Right atrium auricular region (tissue), 2 donors: ENCODE results near the gene FBXO39. TPM values are rescaled to one million over a fixed set of nuclear protein-coding genes. Genes with fewer than 3 reads are reported as not detected.
A peak's percentile ranks its signal among the peaks of the same experiment; 100 is the strongest.
"Not testable (repeated sequence)": the region's sequence is repeated elsewhere in the genome, so short reads cannot be mapped to it uniquely, and the experiment has no call there.

ENCODE experiments used
- DNase-seq: peaks from one replicate; pipeline ENCODE4 v3.0.0-alpha.2; 2019; ENCODE audit warnings: low spot score
- H3K27ac ChIP-seq, 2 donors: fragments of 200-600 bp; sonication (generic); 1 replicate in 1 of 2; 2 replicates in 1 of 2; pipeline ENCODE4 v1.5.1; 2016 to 2019
- H3K27me3 ChIP-seq, 2 donors: fragments of 200-600 bp; sonication (generic); one replicate each; pipeline versions ENCODE4 v1.5.1 to v1.6.0; 2017 to 2019
- H3K36me3 ChIP-seq: fragments of 200-600 bp; sonication (generic); one replicate; pipeline ENCODE4 v1.5.1; 2016
- H3K4me1 ChIP-seq, 2 donors: fragments of 200-600 bp; sonication (generic); one replicate each; pipeline versions ENCODE4 v1.5.1 to v1.6.0; 2017 to 2019
- H3K4me3 ChIP-seq, 2 donors: fragments of 200-600 bp; sonication (generic); 1 replicate in 1 of 2; 2 replicates in 1 of 2; pipeline ENCODE4 v1.5.1; 2017 to 2019; ENCODE audit warnings: mild to moderate bottlenecking in 1 of 2, moderate library complexity in 1 of 2
- H3K9me3 ChIP-seq, 2 donors: fragments of 200-600 bp; sonication (generic); one replicate each; pipeline ENCODE4 v1.5.1; 2019
- CTCF ChIP-seq, 2 donors: fragments of 200-600 bp; sonication (generic); IDR thresholded peaks; one replicate each; pipeline ENCODE4 v1.5.1; 2019; ENCODE audit warnings: antibody characterized with exemption in 2 of 2
- total RNA-seq, 2 donors: library from RNA; depleted of rRNA; stranded (reverse); fragments of >200 nt; gene quantifications; one replicate each; pipeline ENCODE4 v1.1.0, GENCODE V29; 2016

Gene FBXO39
- total RNA-seq, result not detected

- no peak for DNase-seq
- Histone ChIP-seq H3K27ac (no peak within 1 kb of the TSS), H3K4me1 (peaks cover 0 to 7% of the 10 kb centered on the region in 2 donors), H3K4me3 (no peak within 1 kb of the TSS), H3K27me3 (no peaks in the 10 kb centered on the region), H3K9me3 (peaks cover 0 to 35% of the 10 kb centered on the region in 2 donors), H3K36me3 (peaks cover 29% of the 10 kb centered on the region)
- TF ChIP-seq CTCF (IDR thresholded peaks at IDR 0.05), result no peak
Observed at GRCh38 chr17:6775871-6776405, at the start of gene FBXO39. FBXO39 (plus strand) TSS chr17:6776215; CDS start chr17:6779869, 3,654 bp downstream.

GRCh38 chr17:6729531-6729930 is 46.5 kb upstream of the FBXO39 start:
- H3K27me3 ChIP-seq, result no peaks in the 10 kb centered on the region
- DNase-seq, result no peak
- H3K36me3 ChIP-seq, result no peaks in the 10 kb centered on the region
- H3K27ac ChIP-seq, result no peak overlapping the region
- H3K4me1 ChIP-seq, result no peaks in the 10 kb centered on the region
- no peak for TF ChIP-seq CTCF (IDR thresholded peaks at IDR 0.05)
- H3K4me3 ChIP-seq, result no peak overlapping the region
- no peaks in the 10 kb centered on the region for H3K9me3 ChIP-seq

- not testable (repeated sequence) for H3K9me3 ChIP-seq, H3K27me3 ChIP-seq, H3K4me1 ChIP-seq, H3K36me3 ChIP-seq, H3K4me3 ChIP-seq, DNase-seq, H3K27ac ChIP-seq
Observed at GRCh38 chr17:6746665-6747064, 29.4 kb upstream of the FBXO39 start.

- Histone ChIP-seq H3K9me3 (no peaks in the 10 kb centered on the region), H3K36me3 (no peaks in the 10 kb centered on the region), H3K4me3 (no peak overlapping the region), H3K27me3 (no peaks in the 10 kb centered on the region), H3K4me1 (peaks cover 0 to 22% of the 10 kb centered on the region in 2 donors), H3K27ac (no peak overlapping the region)
- TF ChIP-seq CTCF (IDR thresholded peaks at IDR 0.05), result no peak
- no peak for DNase-seq
Observed at GRCh38 chr17:6748617-6749016, 27.4 kb upstream of the FBXO39 start.

GRCh38 chr17:6749519-6749918 is 26.5 kb upstream of the FBXO39 start:
- H3K27ac ChIP-seq, result no peak overlapping the region
- H3K27me3 ChIP-seq, result no peaks in the 10 kb centered on the region
- no peaks in the 10 kb centered on the region for H3K9me3 ChIP-seq
- DNase-seq, result no peak
- H3K4me1 ChIP-seq, result peaks cover 0 to 27% of the 10 kb centered on the region in 2 donors
- no peak for TF ChIP-seq CTCF (IDR thresholded peaks at IDR 0.05)
- no peaks in the 10 kb centered on the region for H3K36me3 ChIP-seq
- no peak overlapping the region for H3K4me3 ChIP-seq

GRCh38 chr17:6752068-6752909 is 23.7 kb upstream of the FBXO39 start:
- Histone ChIP-seq H3K27ac (peak overlapping the region; percentile 80 to 87), H3K4me1 (peaks cover 0 to 39% of the 10 kb centered on the region in 2 donors), H3K27me3 (no peaks in the 10 kb centered on the region), H3K9me3 (no peaks in the 10 kb centered on the region), H3K4me3 (no peak overlapping the region), H3K36me3 (no peaks in the 10 kb centered on the region)
- no peak for TF ChIP-seq CTCF (IDR thresholded peaks at IDR 0.05)
- DNase-seq, result peak; percentile 86
